ENCODE measurements around the gene FCRL6.
A peak's percentile ranks its signal among the peaks of the same experiment; 100 is the strongest.

Gene FCRL6

DNA sequence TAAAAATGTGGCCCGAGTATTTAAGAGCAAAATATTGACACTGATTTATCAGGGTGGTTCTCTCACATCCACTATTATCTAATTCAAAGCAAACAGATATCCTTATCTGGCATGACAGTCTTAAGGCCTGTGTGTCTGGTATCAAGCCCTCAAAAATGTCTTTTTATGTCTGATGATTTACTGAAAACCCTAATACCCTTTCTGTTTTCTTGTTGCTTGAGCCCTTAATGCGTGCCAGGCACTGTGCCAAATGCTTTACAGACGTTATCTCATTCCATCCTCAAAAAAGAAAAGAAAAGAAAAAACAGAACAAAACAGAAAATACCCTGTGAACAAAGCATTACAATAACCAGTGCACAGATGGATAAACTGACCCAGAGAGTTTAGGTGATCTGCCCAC, 15.7 kb upstream of the FCRL6 start:
- TF ChIP-seq CTCF (conservative IDR thresholded peaks at IDR 0.05): no peak
- no peak overlapping the region for H3K27ac ChIP-seq

DNA sequence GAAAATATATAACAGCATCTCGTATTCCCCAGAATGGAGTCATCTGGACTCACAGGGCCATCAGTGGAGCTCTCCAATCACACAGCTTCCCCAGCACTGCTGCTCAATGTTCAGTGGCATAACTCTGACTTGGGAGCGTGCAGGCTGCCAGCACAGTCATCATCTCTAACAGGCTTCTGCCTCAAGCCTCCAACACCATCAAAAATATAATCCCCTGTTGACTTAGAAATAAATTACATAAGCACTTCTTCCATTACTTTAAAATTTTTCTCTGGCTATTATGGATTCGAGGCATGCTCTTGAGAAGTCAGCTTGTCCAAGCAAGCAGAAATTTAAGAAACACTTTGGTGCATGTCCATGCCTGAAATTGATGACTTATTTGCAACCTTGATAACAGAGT, 15.2 kb upstream of the FCRL6 start:
- no peak for TF ChIP-seq CTCF (conservative IDR thresholded peaks at IDR 0.05)
- H3K27ac ChIP-seq: no peak overlapping the region

DNA sequence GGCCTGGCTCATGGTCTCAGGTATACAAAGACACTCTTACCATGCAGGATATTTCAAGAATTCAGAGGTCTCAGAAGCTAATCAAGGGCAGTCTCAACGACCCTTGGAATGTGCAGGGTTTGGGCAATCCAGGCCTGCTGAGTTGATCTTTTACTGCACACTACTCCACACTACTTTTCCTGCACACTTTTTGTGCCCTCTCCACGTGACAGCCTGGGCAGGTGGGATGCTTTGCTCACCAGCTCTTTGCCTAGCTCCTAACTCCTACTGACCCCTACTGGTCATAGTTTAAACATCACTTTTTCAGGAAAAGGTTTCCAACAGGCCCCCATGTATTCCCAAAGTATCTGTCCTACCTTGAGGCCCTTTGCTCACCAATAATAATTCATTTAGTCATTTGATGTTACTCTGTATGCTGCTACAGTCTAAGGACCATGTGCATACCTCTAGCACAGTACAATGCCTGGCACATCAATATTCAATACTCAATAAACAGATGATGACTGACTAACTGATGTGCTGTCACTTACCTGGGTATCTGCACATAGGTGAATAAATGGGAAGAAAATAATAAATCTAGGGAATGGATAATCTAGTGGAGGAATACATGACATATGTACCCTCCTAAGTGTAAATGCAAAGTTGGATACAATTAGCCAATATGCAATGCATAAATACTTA, 11.8 kb upstream of the FCRL6 start:
- H3K27ac ChIP-seq: no peak overlapping the region
- TF ChIP-seq CTCF (conservative IDR thresholded peaks at IDR 0.05): peak; percentile 52

DNA sequence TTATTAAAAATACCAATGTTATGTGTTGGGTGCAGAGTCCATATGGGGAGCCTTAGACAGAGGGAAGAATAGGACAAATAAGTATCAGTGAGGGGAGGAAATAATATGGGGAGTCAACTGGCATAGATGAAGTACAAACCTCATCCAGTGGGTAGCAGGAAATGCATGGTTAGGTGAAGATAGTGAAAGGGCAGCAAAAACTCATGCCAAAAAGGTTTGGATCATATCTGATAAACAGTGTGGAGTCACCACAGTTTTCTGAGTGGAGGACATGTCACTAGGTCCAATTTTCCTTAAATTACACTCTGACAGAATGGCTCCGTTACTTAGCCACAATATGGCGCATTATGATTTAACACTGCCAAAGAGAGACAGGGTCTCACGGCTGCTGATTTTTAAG, 11.1 kb upstream of the FCRL6 start:
- H3K27ac ChIP-seq: no peak overlapping the region
- no peak for TF ChIP-seq CTCF (conservative IDR thresholded peaks at IDR 0.05)

DNA sequence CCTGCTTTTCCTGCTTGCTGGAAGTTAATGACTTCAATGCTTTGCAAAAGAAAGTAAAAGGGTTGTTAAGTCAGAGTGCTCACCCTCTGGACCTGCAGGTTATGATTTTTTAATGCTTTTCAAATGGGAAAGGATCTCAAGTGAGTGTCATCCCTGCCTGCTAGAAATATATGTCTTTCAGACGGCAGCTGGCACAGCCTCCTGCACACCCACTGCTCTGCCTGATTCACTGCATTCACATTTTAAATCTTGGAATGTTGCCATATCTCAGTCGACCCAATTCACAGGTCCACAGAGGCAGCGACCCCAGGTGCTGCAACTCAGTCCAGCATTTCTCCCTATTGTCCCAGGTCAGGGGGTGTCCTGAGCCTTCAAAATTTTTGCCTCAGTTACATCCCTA, 10.7 kb upstream of the FCRL6 start:
- no peak for TF ChIP-seq CTCF (conservative IDR thresholded peaks at IDR 0.05)
- no peak overlapping the region for H3K27ac ChIP-seq

- H3K27ac ChIP-seq: no peak overlapping the region
- TF ChIP-seq CTCF (conservative IDR thresholded peaks at IDR 0.05): no peak
Observed at GRCh38 chr1:159795534-159795933, 6.6 kb upstream of the FCRL6 start.

- H3K27ac ChIP-seq: no peak overlapping the region
- TF ChIP-seq CTCF (conservative IDR thresholded peaks at IDR 0.05): peak; percentile 85
Observed at GRCh38 chr1:159798893-159799292, 3.3 kb upstream of the FCRL6 start.

All from VCaP (cell line).